Caco-2 (cell line): ENCODE results near the gene KIAA0319L. TPM values are rescaled to one million over a fixed set of nuclear protein-coding genes. Genes with fewer than 3 reads are reported as not detected.

ENCODE experiments used
- BruUV-seq: library from RNA; stranded (reverse); fragments of 400-500 nt; replicated peaks from 2 replicates; lab custom pipeline; 2021; lab: Mats Ljungman, UMichigan
- CTCF ChIA-PET: fragments of 300-600 bp; sonication (Branson Sonifier 250); formaldehyde crosslinking; loops from one replicate; lab custom pipeline; 2022; ENCODE audit warnings: antibody characterized with exemption; lab: Charles Lee
- POLR2A ChIA-PET: fragments of 300-600 bp; sonication (Branson Sonifier 250); formaldehyde crosslinking; loops from one replicate; lab custom pipeline; 2022; ENCODE audit warnings: antibody characterized with exemption; lab: Charles Lee
- DNase-seq, 2 experiments: peaks; one replicate each; pipeline versions ENCODE4 v3.0.0 to v3.0.0-alpha.2; 2020 to 2022
- H3K27me3 ChIP-seq: replicated peaks from 2 replicates; pipeline ENCODE4 v1.6.0; 2011; ENCODE audit warnings: low read length; ENCODE audit not compliant: control insufficient read depth, insufficient read depth
- H3K36me3 ChIP-seq: 2 replicates; pipeline ENCODE4 v1.5.1; 2011; ENCODE audit warnings: low read length; ENCODE audit not compliant: control insufficient read depth, insufficient read depth
- H3K4me1 ChIP-seq: fragments of 250-450 bp; sonication (Bioruptor Pico); 2 replicates; pipeline ENCODE4 v1.5.1; 2020; ENCODE audit warnings: mild to moderate bottlenecking
- H3K4me3 ChIP-seq: 2 replicates; pipeline ENCODE4 v1.5.1; 2011; ENCODE audit warnings: low read depth, mild to moderate bottlenecking, control low read depth, low read length
- H3K9me3 ChIP-seq: fragments of 250-450 bp; sonication (Bioruptor Pico); 2 replicates; pipeline ENCODE4 v1.5.1; 2020; ENCODE audit warnings: mild to moderate bottlenecking, moderate library complexity
- H3K27ac Mint-ChIP-seq: one replicate; pipeline ENCODE4 v1.8.0; 2022; ENCODE audit warnings: mixed read lengths; ENCODE audit not compliant: unreplicated experiment
- H3K27me3 Mint-ChIP-seq: one replicate; pipeline ENCODE4 v1.8.0; 2022; ENCODE audit warnings: mixed read lengths; ENCODE audit not compliant: insufficient read depth, unreplicated experiment
- H3K36me3 Mint-ChIP-seq: one replicate; pipeline ENCODE4 v1.8.0; 2022; ENCODE audit warnings: mild to moderate bottlenecking, mixed read lengths; ENCODE audit not compliant: insufficient read depth, unreplicated experiment
- H3K4me1 Mint-ChIP-seq: one replicate; pipeline ENCODE4 v1.8.0; 2022; ENCODE audit warnings: low read depth, mixed read lengths; ENCODE audit not compliant: unreplicated experiment
- H3K4me3 Mint-ChIP-seq: one replicate; pipeline ENCODE4 v1.8.0; 2022; ENCODE audit warnings: mild to moderate bottlenecking, moderate library complexity, mixed read lengths; ENCODE audit not compliant: unreplicated experiment
- H3K9me3 Mint-ChIP-seq: one replicate; pipeline ENCODE4 v1.8.0; 2022; ENCODE audit warnings: mixed read lengths; ENCODE audit not compliant: unreplicated experiment
- intact Hi-C: fragments of 100-400 bp; cut with micrococcal nuclease; formaldehyde crosslinking; loops from one replicate; pipeline ENCODE4 v1.10.0; 2022; ENCODE audit not compliant: unreplicated experiment
- total RNA-seq: library from RNA; stranded (reverse); gene quantifications from 2 replicates; pipeline ENCODE4 v1.2.3, GENCODE V29; 2022
- TF ChIP-seq, protein P1 (sequence below), 2 experiments: fragments of 200-600 bp in 1 of 2; IDR thresholded peaks; 1 replicate in 1 of 2; 2 replicates in 1 of 2; pipeline versions ENCODE4 v1.5.1 to v1.8.0; 2011 to 2022; ENCODE audit warnings: antibody characterized with exemption in 1 of 2, control low read depth in 1 of 2, inconsistent platforms in 1 of 2, low read depth in 1 of 2, low read length in 1 of 2, mild to moderate bottlenecking in 1 of 2, moderate library complexity in 1 of 2; ENCODE audit not compliant: insufficient read depth in 1 of 2, severe bottlenecking in 1 of 2, unreplicated experiment in 1 of 2

Gene KIAA0319L
- total RNA-seq, 1 experiment from 2014 or later, result 39.9 TPM

DNA sequence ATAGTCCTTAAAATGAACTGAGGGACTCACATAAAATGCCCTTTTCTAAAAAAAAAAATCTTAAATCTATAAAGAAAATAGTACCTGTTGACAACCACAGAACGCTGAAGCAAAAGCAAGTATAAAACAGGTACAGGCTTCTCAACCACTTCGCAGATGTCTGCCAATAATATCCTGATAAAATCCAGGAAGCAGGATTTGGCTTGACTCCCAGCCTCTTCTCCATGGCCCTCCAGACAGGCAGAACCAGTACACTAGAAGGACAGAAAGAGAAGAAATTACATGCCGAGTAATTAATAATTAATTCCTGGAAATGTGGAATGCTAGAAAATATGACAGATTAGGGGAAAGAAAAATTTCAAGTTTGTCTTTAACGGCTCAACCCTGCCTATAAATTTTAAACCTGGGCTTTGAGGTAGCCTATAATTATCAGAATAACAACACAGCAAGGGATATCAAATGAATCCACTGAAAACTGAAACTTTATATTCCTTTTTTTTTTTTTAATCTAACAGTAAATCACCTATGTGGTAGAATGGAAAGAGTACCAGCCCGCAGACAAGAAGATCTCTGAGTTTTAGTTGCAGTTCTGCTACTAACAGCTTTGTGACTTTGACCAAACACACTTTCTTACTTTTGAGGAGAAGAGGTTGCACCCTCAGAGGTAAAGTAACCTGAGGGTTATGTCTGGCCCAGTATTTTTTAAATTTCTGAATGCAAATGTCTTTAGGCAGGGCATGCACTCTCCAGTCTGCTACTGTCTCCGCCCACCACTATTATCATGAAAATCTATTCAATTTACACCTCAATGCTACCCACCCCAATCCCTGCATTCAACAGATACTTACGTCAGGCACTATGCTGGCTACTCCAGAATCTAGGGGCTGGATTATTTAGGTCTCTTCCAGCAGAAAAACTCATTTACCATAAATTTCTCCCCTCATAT lies 2.7 kb downstream of the KIAA0319L start:
- intact Hi-C loops, result loop anchor here (5.0 to 10.0 kb wide), 2 partner anchors 362 to 480 kb away; partner anchors contain the start of genes SFPQ and ZMYM1
- TF ChIP-seq, protein P1, sequence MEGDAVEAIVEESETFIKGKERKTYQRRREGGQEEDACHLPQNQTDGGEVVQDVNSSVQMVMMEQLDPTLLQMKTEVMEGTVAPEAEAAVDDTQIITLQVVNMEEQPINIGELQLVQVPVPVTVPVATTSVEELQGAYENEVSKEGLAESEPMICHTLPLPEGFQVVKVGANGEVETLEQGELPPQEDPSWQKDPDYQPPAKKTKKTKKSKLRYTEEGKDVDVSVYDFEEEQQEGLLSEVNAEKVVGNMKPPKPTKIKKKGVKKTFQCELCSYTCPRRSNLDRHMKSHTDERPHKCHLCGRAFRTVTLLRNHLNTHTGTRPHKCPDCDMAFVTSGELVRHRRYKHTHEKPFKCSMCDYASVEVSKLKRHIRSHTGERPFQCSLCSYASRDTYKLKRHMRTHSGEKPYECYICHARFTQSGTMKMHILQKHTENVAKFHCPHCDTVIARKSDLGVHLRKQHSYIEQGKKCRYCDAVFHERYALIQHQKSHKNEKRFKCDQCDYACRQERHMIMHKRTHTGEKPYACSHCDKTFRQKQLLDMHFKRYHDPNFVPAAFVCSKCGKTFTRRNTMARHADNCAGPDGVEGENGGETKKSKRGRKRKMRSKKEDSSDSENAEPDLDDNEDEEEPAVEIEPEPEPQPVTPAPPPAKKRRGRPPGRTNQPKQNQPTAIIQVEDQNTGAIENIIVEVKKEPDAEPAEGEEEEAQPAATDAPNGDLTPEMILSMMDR (IDR thresholded peaks at IDR 0.05; ENCODE audit: insufficient read depth in 1 of 2, low read depth in 1 of 2, low read length in 1 of 2, severe bottlenecking in 1 of 2, unreplicated experiment in 1 of 2), result no peak
- no peak overlapping the region for H3K4me3 ChIP-seq
- no peak for DNase-seq
- H3K9me3 ChIP-seq, result no peaks in the 10 kb centered on the region
- no peaks in the 10 kb centered on the region for H3K27me3 ChIP-seq
- H3K36me3 ChIP-seq, result no peaks in the 10 kb centered on the region; the same call in 1 of the 2 replicates
- Mint-ChIP-seq H3K4me1 (no peaks in the 10 kb centered on the region), H3K4me3 (no peak overlapping the region), H3K36me3 (peaks cover 45% of the 10 kb centered on the region), H3K27ac (no peak overlapping the region), H3K27me3 (no peaks in the 10 kb centered on the region), H3K9me3 (no peaks in the 10 kb centered on the region)
- POLR2A ChIA-PET, result no interaction called here
- H3K4me1 ChIP-seq, result peaks cover 12% of the 10 kb centered on the region
- CTCF ChIA-PET, result no interaction called here
- no TSS peak for BruUV-seq

DNA sequence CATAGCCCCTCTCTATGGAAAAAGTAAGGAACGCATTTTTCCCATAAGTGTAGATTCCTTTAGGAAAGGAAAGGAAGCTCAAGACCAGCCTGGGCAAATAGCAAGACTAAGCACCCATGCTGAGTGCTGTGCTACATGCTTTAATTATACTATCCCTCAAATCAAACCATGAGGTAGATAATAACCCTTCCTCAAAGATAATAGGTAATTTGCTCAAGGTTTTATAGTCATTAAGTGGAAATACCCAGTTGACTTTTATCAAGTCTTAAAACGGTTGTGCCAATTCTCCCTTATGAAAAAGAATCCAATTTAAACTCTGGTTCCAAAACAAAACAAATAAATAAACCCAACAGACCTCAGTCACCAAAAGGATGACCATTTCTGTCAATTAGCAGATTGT lies 3.4 kb downstream of the KIAA0319L start:
- H3K36me3 ChIP-seq, result no peaks in the 10 kb centered on the region; the same call in 1 of the 2 replicates
- H3K27me3 ChIP-seq, result no peaks in the 10 kb centered on the region
- intact Hi-C loops, result loop anchor here (10.0 kb wide), 1 partner anchor 479 kb away; the partner anchor contains the start of gene ZMYM1
- no peak overlapping the region for H3K4me3 ChIP-seq
- H3K9me3 ChIP-seq, result no peaks in the 10 kb centered on the region
- DNase-seq, result no peak
- Mint-ChIP-seq H3K27ac (no peak overlapping the region), H3K4me3 (no peak overlapping the region), H3K4me1 (no peaks in the 10 kb centered on the region), H3K36me3 (peaks cover 48% of the 10 kb centered on the region), H3K9me3 (no peaks in the 10 kb centered on the region), H3K27me3 (no peaks in the 10 kb centered on the region)
- peaks cover 12% of the 10 kb centered on the region for H3K4me1 ChIP-seq
- CTCF ChIA-PET, result no interaction called here
- TF ChIP-seq, protein P1 (IDR thresholded peaks at IDR 0.05; ENCODE audit: insufficient read depth in 1 of 2, low read depth in 1 of 2, low read length in 1 of 2, severe bottlenecking in 1 of 2, unreplicated experiment in 1 of 2), result no peak
- BruUV-seq, result no TSS peak
- POLR2A ChIA-PET, result no interaction called here

DNA sequence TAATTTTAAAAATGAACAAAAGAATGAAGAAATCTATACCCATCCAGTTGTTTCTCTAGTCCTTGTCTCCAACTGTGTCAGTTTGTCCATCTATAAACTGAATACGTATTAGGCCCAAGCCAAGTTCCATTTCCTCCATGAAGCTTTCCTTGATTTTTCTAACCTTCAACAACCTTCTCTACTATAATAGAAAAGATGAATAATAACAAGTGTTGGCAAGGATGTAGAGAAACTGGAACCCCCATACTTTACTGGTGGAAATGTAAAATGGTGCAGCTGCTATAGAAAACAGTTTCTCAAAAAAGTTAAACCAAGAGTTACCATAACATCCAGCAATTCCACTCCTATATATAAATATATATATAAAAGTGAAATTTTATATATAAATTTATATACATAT lies 10.6 kb downstream of the KIAA0319L start:
- Histone ChIP-seq H3K9me3 (no peaks in the 10 kb centered on the region), H3K27me3 (no peaks in the 10 kb centered on the region), H3K4me3 (no peak overlapping the region), H3K36me3 (no peaks in the 10 kb centered on the region), H3K4me1 (no peaks in the 10 kb centered on the region)
- TF ChIP-seq, protein P1 (IDR thresholded peaks at IDR 0.05; ENCODE audit: insufficient read depth in 1 of 2, low read depth in 1 of 2, low read length in 1 of 2, severe bottlenecking in 1 of 2, unreplicated experiment in 1 of 2), result no peak
- Mint-ChIP-seq H3K27me3 (no peaks in the 10 kb centered on the region), H3K27ac (no peak overlapping the region), H3K9me3 (no peaks in the 10 kb centered on the region), H3K4me1 (peaks cover 8% of the 10 kb centered on the region), H3K36me3 (peaks cover 29% of the 10 kb centered on the region), H3K4me3 (no peak overlapping the region)
- ChIA-PET POLR2A (no interaction called here), CTCF (no interaction called here)
- DNase-seq, result no peak
- BruUV-seq, result no TSS peak
- intact Hi-C loops, result no loop called here
